Kidney tubule cell (primary cell): ENCODE measurements around the gene TMPRSS11E.
"Not testable (repeated sequence)": the region's sequence is repeated elsewhere in the genome, so short reads cannot be mapped to it uniquely, and the experiment has no call there.

Experiments
- DNase-seq: peaks from one replicate; pipeline ENCODE4 v3.0.0-alpha.2; 2018; ENCODE audit warnings: low spot score

Gene TMPRSS11E

DNA sequence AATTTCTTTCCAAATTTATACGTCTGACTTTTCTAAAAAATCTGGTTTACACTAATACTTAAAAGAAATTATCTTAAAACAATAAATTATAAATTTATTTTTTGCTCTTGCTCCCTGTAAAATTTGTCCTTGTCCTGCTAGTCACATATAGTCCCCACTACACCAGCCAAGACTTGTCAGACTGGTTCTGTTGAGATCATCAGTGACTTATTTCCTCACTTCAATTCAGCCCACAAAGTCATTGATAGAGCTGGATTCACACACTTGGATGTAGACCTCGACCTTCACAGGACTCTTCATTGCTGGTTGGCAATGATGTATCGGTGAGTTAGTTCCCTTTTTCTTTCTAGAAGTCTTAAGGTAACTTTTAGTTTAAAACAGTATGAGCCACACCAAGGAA, at the start of gene TMPRSS11E:
TMPRSS11E (plus strand) TSS at position 263 of the 400 bp plus-strand sequence; CDS start at position 313, 50 bp downstream.
- DNase-seq, result peak; percentile 50

DNA sequence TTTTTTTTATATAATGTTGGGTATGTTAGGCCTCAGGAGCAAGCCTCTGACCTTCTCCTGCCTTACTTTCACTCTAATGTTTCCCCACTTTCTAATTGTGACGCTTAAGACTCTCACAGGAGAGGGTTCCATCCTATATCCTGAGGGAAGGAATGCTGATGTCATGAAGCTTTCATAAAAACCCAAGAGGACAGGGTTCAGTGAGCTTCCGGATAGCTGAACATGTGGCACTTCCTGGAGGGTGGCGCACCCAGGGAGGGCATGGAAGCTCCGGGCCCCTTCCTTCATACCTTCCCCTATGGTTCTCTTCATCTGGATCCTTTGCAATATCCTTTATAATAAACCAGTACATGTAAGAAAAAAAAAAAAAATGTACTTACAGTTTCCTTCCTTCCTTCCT, 48.0 kb upstream of the TMPRSS11E start:
- peak; percentile 6 for DNase-seq

DNA sequence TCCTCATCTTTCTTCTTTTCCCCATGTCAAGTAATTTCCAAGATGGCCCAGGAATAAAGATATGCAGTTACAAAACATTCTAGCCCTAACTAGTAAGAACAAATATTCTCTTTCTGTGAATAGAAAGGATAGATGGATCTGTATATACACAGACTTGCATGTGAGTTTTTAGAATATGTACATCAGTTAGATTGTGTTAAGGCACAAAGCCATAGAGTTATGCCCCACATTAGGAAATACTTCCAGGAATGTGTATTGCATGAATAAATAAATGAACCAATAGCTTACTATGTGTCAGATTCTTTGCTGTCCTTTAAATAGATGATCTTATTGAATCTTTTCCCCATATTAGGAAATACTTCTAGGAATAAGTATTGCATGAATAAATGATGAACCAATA, 46.0 kb upstream of the TMPRSS11E start:
- peak; percentile 4 for DNase-seq

DNA sequence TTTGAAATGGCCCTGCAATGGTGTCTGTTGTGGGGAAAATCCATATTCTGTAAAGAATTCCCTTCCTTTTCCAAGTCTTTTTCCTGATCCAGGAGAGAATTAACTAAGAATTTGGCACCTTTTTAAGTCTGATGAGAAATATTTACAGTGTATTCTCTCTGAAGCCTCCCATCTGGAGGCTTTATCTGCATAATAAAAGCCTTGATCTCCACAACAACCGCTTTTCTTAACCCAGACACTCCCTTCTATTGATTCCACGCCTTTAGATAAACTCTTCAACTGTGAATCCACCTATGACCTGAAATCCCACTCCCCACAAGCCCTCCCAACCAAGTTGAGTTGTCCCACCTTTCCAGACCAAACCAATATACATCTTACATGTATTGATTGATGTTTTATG, 43.1 kb upstream of the TMPRSS11E start:
- no peak for DNase-seq

DNA sequence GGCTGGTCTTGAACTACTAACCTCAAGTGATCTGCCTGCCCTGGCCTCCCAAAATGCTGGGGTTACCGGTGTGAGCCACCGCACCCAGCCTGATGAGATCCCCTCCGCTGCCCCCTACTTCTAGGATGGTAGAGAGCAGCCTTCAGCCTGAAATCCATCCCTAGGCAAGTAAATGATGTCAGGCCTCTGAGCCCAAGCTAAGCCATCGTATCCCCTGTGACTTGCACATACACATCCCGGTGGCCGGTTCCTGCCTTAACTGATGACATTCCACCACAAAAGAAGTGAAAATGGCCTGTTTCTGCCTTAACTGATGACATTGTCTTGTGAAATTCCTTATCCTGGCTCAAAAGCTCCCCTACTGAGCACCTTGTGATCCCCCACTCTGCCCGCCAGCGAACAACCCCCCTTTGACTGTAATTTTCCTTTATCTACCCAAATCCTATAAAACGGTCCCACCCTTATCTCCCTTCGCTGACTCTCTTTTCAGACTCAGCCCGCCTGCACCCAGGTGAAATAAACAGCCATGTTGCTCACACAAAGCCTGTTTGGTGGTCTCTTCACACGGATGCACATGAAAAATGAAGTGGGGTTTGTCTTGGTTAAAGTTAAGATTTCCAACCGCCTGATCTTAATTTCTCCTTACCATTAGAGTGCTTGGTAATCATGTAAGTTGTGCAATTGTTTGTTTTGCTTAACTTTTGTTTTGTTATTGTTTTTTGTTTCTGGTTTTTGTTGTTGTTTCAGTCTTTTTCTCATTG, 41.4 kb upstream of the TMPRSS11E start:
- not testable (repeated sequence) for DNase-seq

DNA sequence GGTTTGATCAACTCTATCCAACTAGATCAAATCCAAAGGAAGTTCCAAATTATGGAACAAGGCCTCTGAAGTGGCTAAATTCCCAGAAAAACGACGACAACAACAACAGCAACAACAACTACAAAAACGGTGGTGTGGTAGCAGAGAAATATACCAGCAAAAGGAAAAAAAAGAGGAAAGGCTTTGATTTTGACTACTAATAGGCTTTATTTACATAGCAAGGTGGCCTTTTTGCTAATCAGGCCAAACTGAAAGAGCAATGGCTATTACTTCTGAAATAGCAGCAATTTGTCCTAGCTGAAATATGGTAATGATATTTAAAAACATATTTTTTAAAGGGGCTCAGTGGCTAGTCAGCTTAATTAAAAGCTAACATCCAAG, 40.8 kb upstream of the TMPRSS11E start:
- no peak for DNase-seq

DNA sequence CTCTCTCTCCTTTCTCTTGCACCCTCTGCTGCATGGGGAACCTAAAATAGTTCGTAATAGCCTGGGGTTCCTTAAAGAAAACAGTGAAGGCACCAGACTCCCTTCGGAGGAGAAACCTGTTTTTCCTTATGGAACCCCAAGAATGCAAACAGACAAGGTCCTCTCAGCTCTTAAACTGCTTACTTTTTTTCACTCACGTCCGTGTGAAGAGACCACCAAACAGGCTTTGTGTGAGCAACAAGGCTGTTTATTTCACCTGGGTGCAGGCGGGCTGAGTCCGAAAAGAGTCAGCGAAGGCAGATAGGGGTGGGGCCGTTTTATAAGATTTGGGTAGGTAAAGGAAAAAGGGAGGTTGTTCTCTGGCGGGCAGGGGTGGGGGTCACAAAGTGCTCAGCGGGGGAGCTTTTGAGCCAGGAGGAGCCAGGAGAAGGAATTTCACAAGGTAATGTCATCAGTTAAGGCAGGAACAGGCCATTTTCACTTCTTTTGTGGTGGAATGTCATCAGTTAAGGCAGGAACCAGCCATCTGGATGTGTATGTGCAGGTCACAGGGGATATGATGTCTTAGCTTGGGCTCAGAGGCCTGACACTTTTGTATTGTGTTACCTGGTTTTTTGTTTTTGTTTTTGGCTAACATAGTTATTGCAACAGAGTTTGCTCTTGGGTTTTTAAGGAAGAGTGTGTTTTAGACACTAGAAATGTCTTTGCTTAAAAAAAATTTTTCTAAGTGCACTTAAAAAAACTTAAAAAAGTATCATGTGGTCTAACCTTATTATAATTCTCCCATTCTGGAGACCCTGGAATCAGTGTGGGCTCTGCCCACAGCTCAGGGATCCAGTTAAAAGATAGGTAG, 40.0 kb upstream of the TMPRSS11E start:
- DNase-seq, result not testable (repeated sequence)

DNA sequence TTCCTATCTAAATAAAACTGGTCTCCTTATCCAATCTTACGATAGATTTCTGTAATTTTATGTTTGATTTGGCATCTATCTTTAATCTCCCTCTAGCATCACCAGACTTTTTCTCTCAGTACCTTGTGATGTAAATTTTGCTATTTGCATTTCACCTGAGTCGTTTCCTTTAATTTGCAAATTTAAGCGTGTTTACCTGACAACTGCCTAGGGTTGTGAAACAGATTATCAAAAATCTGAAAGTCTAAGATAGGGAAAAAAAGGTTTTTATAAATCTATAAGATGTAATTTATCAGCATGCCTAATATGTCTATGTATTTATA, 39.4 kb upstream of the TMPRSS11E start:
- no peak for DNase-seq

DNA sequence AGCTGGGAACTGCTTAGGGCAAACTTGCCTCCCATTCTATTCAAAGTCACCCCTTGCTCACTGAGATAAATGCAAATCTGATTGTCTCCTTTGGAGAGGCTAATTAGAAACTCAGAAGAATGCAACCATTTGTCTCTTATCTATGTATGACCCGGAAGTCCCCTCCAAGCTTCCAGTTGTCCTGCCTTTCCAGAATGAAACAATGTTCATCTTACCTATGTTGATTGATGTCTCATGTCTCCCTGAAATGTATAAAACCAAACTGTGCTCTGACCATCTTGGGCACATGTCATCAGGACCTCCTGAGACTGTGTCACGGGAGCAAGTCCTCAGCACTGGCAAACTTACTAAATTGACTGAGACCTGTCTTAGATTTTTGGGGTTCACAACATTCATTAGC, 37.1 kb upstream of the TMPRSS11E start:
- DNase-seq, result no peak

GRCh38 chr4:68410643-68411042, 36.6 kb upstream of the TMPRSS11E start:
- no peak for DNase-seq

DNA sequence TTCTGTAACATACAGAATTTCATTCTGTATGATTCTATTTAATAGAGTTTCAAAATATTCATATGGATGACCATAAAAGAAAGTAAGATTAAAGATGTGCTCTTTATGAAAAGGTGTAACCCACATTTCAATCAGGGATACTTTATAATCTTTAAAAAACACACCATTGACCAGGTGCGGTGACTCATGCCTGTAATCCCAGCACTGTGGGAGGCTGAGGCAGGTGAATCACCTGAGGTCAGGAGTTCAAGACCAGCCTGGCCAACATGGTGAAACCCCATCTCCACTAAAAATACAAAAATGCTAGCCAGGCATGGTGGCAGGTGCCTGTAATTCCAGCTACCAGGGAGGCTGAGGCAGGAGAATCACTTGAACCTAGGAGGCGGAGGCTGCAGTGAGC, 35.2 kb upstream of the TMPRSS11E start:
- peak; percentile 9 for DNase-seq

DNA sequence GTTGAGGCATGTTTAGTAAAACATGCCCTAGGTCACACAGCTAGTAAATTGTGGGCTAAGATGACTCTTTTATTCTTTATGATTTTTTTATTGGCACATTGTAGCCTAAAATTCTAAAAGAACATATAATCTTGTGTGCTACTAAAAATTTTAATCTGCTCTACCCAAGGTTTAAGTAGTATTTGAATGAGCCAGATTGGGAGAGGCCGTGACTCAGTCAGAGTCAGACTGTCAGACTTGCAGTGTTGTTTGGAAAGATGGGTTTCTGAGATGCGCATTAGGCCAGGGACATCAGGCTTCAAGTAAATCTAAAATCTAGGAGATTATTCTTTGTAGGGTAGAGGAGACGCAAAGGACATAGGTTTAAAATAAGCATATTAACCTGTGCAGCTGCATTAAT, 30.7 kb upstream of the TMPRSS11E start:
- DNase-seq, result no peak

DNA sequence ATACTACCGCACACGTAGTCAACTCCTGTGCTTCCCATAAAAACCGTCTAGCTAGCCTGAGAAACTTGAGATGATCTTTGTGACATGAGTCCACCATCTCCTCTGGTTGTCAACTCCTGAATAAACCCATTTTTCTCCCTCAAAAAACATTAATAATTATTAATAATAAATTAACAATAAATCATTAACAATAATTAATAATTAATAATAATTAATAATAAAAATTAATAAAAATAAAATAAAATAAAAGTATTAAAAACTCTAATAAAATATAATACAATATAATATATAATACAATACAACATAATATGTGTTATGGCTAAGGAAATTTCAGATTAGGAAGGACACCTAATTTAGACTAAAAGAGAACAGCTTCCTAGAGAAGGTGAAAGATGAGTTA, 20.7 kb upstream of the TMPRSS11E start:
- no peak for DNase-seq

GRCh38 chr4:68430337-68430736, 16.9 kb upstream of the TMPRSS11E start:
- DNase-seq, result no peak

- DNase-seq, result no peak
Measured at GRCh38 chr4:68432320-68432719, 14.9 kb upstream of the TMPRSS11E start.

- no peak for DNase-seq
Measured at GRCh38 chr4:68433582-68433981, 13.7 kb upstream of the TMPRSS11E start.

GRCh38 chr4:68434277-68434676, 13.0 kb upstream of the TMPRSS11E start:
- no peak for DNase-seq

DNA sequence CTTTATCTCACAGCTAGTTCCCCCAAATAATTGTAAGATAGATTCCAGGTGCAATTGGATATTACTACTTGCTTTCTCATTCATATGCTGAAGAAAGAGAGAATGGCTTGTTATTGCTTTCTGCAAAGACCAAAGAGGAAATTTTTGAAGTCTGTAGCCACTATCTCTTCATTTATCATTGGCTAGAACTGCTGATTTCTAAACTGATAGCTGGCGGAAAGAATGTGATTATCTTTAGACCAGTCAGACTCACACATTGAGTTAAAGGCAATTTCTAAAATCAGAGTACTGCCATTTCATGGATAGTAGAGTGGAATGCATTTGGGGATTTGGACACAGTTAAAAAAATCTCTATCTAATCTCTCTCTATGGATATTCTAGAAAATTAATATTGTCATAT, 12.4 kb upstream of the TMPRSS11E start:
- no peak for DNase-seq

DNA sequence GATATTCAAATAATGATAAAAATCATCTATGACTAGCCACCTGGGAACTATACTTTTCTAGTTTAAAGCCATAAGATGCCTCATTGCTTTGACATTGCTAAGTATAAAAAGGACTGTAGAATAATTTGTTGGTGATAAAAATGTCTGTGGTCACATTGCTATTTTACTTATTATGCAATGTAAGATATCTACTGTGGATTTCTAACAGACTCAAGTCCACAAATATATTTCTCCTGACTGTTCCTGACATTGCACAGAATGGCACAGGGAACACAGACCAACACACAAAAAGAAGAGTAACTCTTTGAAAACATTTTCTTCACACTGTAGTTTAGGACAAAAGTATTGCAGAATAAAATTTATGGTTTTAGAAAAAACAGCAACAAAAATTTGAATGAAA, 2.2 kb upstream of the TMPRSS11E start:
- no peak for DNase-seq

DNA sequence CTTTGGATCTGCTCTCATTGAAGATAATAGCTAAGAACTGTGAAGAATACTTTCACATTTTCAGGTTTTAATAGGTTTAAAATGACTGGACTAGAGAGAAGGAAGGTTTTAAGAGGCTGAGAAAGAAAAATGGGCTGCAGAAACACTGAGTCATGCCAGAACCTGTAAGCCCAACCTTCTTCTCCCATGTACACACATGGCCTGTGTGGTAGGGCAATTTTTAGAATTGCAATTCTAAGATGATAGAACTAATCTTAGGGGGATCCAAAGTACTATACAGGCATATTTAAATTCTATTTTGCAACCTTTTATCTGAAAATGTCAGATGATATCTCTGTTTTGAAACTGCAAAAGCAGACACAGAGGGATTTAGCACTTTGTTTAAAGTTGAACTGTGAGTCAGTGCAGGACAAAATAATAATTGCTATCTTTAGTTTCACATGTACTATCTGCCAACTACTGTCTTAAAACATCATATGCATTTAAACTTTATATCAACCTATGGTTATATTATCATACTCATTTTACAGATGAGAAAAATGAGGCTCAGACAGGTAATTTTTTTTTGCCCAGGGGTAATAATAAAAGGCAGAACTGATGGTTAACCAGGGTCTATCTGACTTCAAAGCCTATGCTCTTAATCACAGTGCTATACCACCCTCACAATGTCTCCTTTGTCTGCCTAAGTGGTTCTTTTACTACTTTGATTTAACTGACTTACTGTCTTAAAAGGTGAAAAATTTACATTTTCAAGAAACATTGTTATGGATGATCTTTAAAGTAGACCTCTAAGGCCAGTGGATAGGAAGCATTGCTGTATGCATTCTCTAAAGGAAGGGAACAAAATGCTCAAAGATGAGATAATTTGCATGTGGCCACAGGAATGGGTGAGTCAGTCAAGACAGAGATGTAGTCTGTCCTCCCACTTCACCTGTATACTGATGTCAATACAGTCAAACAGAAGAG, 4.3 kb downstream of the TMPRSS11E start:
- peak; percentile 79 for DNase-seq

GRCh38 chr4:68460085-68460484, 12.8 kb downstream of the TMPRSS11E start:
- DNase-seq, result no peak

DNA sequence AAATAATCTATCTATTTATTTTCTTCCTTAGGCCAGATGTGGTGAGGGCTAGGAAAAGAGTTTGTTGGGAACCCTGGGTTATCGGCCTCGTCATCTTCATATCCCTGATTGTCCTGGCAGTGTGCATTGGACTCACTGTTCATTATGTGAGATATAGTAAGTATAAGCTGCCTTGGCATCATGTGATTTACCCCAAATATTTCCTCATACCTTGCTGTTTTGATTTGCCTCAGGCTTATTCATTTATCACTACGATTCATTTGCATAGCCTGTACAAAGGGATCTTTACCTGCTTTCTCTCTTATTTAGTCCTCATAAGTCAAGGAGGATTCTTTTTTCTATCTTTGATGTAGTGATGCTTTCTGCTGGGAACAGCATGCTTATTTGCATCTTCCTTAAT, 14.5 kb downstream of the TMPRSS11E start:
- no peak for DNase-seq
